BJ (cell line): ENCODE measurements around the gene PDS5B. TPM values are rescaled to one million over a fixed set of nuclear protein-coding genes. Genes with fewer than 3 reads are reported as not detected.

Experiments
- CTCF ChIA-PET: fragments of 350-600 bp; formaldehyde crosslinking; extraction: SDS; loops from one replicate; lab custom pipeline; 2021; ENCODE audit warnings: antibody characterized with exemption, inconsistent platforms; lab: Yijun Ruan, JAX
- POLR2A ChIA-PET: fragments of 300-600 bp; sonication (Branson Sonifier 250); formaldehyde crosslinking; extraction: SDS; loops from one replicate; lab custom pipeline; 2021; ENCODE audit warnings: antibody characterized with exemption; lab: Charles Lee
- DNase-seq: peaks from one replicate; pipeline ENCODE4 v3.0.0-alpha.2; 2011; ENCODE audit warnings: low read depth
- H3K27me3 ChIP-seq: 2 replicates; pipeline ENCODE4 v1.6.0; 2011; ENCODE audit warnings: low read length; ENCODE audit not compliant: control insufficient read depth, insufficient read depth
- H3K36me3 ChIP-seq: 2 replicates; pipeline ENCODE4 v1.5.1; 2011; ENCODE audit warnings: low read length; ENCODE audit not compliant: control insufficient read depth, insufficient read depth
- H3K4me3 ChIP-seq: 2 replicates; pipeline ENCODE4 v1.5.1; 2011; ENCODE audit warnings: low read depth, mild to moderate bottlenecking, control low read depth, low read length
- CTCF ChIP-seq: IDR thresholded peaks from 2 replicates; pipeline ENCODE4 v1.5.1; 2011; ENCODE audit warnings: low read depth, mild to moderate bottlenecking, control low read depth, inconsistent platforms, low read length, moderate library complexity; ENCODE audit not compliant: insufficient read depth
- polyA plus RNA-seq: library from polyadenylated mRNA; depleted of rRNA; stranded (reverse); fragments of >200 nt; gene quantifications from 2 replicates; pipeline ENCODE4 v1.2.3, GENCODE V29; 2011

The PDS5B gene
- polyA plus RNA-seq, 1 experiment = 3.9 TPM

- ChIA-PET POLR2A (no interaction called here), CTCF (no interaction called here)
- no peaks in the 10 kb centered on the region for H3K36me3 ChIP-seq
- no peak overlapping the region for H3K4me3 ChIP-seq
- TF ChIP-seq CTCF = no peak
- DNase-seq = no peak
- H3K27me3 ChIP-seq = no peaks in the 10 kb centered on the region
These were observed 149.6 kb downstream of the PDS5B start for GRCh38 chr13:32735859-32736258.

GRCh38 chr13:32736648-32737047 is 150.4 kb downstream of the PDS5B start:
- ChIA-PET CTCF (interaction anchor here (1.4 kb wide), 1 partner anchor 12 kb away, joined by 4 read pairs; no protein-coding TSS in a partner anchor), POLR2A (interaction anchor here (0.6 kb wide), 1 partner anchor 366 kb away, joined by 3 read pairs; no protein-coding TSS in a partner anchor)
- no peak for DNase-seq
- Histone ChIP-seq H3K27me3 (no peaks in the 10 kb centered on the region), H3K36me3 (no peaks in the 10 kb centered on the region), H3K4me3 (no peak overlapping the region)
- no peak for TF ChIP-seq CTCF

- POLR2A ChIA-PET = interaction anchor here (0.6 kb wide), 1 partner anchor 366 kb away, joined by 3 read pairs; no protein-coding TSS in a partner anchor
- DNase-seq = no peak
- H3K36me3 ChIP-seq = no peaks in the 10 kb centered on the region
- H3K27me3 ChIP-seq = no peaks in the 10 kb centered on the region
- no peak overlapping the region for H3K4me3 ChIP-seq
- CTCF ChIA-PET = interaction anchor here (1.4 kb wide), 1 partner anchor 13 kb away, joined by 4 read pairs; no protein-coding TSS in a partner anchor
- TF ChIP-seq CTCF = no peak
These were observed 150.9 kb downstream of the PDS5B start for GRCh38 chr13:32737111-32737571.

GRCh38 chr13:32737679-32738078 is 151.4 kb downstream of the PDS5B start:
- TF ChIP-seq CTCF = no peak
- POLR2A ChIA-PET = no interaction called here
- CTCF ChIA-PET = interaction anchor here (1.4 kb wide), 1 partner anchor 13 kb away, joined by 4 read pairs; no protein-coding TSS in a partner anchor
- Histone ChIP-seq H3K27me3 (no peaks in the 10 kb centered on the region), H3K4me3 (no peak overlapping the region), H3K36me3 (no peaks in the 10 kb centered on the region)
- no peak for DNase-seq

GRCh38 chr13:32745509-32745908 is 159.3 kb downstream of the PDS5B start:
- CTCF ChIA-PET = no interaction called here
- POLR2A ChIA-PET = no interaction called here
- TF ChIP-seq CTCF = no peak
- H3K36me3 ChIP-seq = peaks cover 3% of the 10 kb centered on the region; the same call in 1 of the 2 replicates
- DNase-seq = no peak
- H3K4me3 ChIP-seq = no peak overlapping the region
- no peaks in the 10 kb centered on the region for H3K27me3 ChIP-seq
